VCaP (cell line): ENCODE data around the gene PSORS1C1.

Experiments used
- H3K27ac ChIP-seq: fragments of 450-650 bp; 2 replicates; pipeline ENCODE4 v1.5.1; 2017
- CTCF ChIP-seq: fragments of 450-650 bp; conservative IDR thresholded peaks from 2 replicates; pipeline ENCODE4 v1.5.1; 2017; ENCODE audit warnings: mild to moderate bottlenecking, moderate library complexity

PSORS1C1 gene

GRCh38 chr6:31130751-31131150, 16.2 kb downstream of the PSORS1C1 start:
- H3K27ac ChIP-seq, result no peak overlapping the region
- no peak for TF ChIP-seq CTCF

DNA sequence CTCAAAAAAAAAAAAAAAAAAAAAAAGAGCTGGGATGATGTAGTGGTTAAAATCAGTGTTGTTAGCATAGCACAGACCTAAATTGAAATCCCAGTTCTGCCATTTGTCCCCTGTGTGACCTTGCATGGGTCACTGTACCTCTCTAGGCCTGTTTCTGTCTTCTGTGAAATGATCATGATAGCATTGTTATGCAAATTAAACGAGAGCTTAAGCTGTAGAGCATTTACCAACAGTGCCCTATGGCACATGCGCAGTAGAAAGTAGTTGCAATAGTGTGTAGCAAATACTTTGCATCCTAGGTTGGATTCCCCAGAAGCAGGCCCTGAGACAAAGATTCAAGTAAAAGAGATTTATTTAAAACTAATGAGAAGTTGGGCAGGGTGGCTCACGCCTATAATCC, 17.0 kb downstream of the PSORS1C1 start:
- H3K27ac ChIP-seq, result no peak overlapping the region
- no peak for TF ChIP-seq CTCF

DNA sequence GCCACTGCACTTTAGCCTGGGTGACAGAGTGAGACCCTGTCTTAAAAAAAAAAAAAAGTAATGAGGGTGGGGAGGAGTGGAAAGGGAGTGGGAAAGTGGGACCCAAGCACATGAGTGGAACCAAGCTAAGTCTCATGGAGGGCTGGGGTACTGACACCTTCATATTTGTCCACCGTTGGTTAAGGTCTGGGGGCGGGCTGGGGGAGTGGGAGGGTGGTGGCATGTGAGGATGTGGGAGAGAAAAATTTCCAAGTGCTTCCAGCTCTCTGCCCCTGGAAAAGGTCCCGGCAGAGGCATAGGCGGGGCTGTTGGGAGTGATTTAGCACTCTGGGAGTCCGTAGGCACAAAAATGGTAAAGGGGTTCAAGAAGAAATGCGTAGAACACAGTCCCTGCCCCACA, 18.2 kb downstream of the PSORS1C1 start:
- H3K27ac ChIP-seq, result no peak overlapping the region
- no peak for TF ChIP-seq CTCF

DNA sequence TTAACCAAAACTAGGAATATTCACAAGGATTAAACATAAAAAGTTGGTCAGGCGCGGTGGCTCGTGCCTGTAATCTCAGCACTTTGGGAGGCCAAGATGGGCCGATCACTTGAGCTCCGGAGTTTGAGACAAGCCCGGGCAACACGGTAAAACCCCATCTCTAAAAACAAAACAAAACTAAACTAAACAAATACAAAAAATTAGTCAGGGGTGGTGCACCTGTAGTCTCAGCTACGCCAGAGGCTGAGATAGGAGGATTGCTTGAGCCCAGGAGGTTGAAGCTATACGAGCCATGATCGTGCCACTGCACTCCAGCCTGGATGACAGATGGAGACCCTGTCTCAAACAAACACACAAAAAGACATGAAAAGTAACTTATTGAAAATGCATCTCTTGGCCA, 21.1 kb downstream of the PSORS1C1 start:
- H3K27ac ChIP-seq, result no peak overlapping the region
- no peak for TF ChIP-seq CTCF

DNA sequence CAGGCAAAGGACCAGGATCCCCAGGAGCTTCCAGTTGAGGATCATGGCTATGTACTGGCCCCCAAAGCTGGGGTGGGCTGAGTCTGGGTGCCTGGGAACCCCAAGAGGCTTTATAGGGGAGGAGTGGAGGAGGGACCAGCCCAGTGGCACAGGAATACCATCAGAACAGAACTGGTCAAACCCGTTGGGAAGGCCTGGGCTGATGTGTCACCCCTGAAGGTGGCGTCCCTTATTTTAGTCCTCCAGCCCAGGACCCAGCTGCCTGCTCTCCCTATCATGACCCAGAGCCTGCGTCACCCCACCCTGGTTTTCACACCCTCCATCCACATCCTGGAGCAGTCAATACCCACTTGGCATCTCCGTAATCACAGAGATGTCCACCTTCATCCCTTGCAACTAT, 24.4 kb downstream of the PSORS1C1 start, which contains the start of gene PSORS1C2:
PSORS1C2 (minus strand) TSS at position 85 of the 400 bp plus-strand sequence; CDS start at position 45, 40 bp downstream.
- TF ChIP-seq CTCF, result no peak

DNA sequence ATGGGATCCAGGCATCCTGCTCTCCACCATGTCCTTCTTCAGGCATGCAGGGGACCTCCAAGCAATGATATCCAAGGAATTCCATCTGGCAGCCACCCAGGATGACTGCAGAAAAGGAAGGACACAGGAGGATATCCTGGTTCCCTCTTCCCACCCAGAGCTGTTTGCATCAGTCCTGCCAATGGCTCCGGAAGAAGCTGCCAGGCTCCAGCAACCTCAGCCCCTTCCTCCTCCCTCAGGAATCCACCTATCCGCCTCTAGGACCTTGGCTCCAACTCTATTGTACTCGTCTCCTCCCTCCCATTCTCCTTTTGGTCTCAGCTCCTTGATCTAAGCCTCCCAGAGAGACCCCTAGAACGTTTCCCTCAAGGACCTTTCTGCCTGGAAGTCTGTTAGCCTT, 25.0 kb downstream of the PSORS1C1 start:
- H3K27ac ChIP-seq, result no peak overlapping the region
- TF ChIP-seq CTCF, result no peak

More for the DNA sequence above, 24.4 kb downstream of the PSORS1C1 start, which contains the start of gene PSORS1C2:
- no peak within 1 kb of the TSS for H3K27ac ChIP-seq

DNA sequence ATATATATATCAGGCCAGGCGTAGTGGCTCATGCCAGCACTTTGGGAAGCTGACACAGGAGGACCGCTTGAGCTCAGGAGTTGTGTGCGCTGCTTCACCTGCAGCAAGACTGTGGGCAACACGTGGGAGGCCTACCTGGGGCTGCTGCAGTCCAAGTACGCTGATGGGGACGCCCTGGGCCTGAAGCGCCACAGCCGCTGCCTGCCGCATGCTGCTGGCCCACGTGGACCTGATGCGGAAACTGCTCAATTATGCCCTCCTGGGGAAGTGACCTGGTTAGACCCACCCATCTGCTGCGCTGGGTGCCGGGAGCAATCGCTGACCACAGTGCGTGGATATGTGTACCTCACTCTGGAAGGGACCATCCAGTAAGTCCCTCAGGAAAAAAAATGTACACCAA, 26.0 kb downstream of the PSORS1C1 start:
- TF ChIP-seq CTCF, result no peak

More for the DNA sequence above, 26.0 kb downstream of the PSORS1C1 start:
- H3K27ac ChIP-seq, result no peak overlapping the region
